ENCODE results near the gene VSIG10L2.
A peak's percentile ranks its signal among the peaks of the same experiment; 100 is the strongest.
"Not testable (repeated sequence)": the region's sequence is repeated elsewhere in the genome, so short reads cannot be mapped to it uniquely, and the experiment has no call there.

The VSIG10L2 gene

DNA sequence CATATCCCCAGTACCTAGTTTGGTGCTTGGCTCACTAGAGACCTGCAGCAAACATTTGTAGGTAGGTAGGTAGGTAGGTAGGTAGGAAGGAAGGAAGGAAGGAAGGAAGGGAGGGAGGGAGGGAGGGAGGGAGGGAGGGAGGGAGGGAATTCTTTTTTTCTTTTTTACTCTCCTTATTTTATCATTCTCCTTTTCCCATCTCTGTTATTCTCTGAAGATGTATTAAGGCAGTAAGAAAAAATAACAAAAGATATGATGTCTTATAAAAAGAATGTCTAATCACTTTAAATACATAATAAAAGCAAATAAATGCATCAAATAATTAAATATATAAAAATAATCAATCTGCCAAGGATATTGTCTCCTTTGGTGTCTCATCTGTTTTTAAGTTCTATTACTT lies 28.4 kb downstream of the VSIG10L2 start:
- no peak for DNase-seq

DNA sequence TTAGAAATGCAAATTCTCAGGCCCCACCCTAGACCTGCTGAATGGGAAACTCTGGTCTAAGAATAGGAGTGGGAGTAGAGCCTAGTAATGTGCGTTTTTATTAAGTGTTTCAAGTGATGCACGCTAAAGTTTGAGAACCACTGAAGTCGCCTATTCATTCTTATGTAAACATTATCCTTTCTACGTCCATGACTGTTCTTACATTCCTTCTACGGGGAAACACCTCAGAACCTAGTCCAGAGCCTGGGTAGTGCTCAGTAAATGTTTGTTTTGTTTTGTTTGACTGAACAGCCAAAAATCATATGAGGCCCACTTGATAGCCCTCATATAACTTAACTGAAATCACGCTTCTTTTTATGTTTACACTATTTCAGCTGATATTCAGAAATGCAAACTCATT lies 29.8 kb downstream of the VSIG10L2 start:
- no peak for DNase-seq

DNA sequence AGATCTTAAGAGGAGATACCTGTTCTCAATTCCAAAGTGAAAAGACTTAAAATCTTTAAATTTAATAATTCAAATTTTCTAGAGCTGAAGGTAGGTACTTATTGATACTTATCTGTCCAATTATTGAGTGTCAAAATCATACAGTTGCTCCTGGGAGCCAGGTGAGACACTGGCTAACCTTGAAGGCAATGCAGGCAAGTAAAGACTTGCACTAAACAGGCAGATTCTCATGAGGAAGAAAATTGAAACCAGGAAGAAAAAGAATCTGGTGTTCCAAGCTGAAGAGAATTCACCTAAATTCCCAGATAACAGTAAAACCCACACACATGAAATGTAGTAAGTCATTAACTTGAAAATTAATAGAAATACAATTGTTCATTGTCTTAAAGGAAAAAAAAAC lies 30.3 kb downstream of the VSIG10L2 start:
- DNase-seq, result no peak

- DNase-seq, result no peak
These were observed 31.5 kb downstream of the VSIG10L2 start for GRCh38 chr11:125977333-125977732.

DNA sequence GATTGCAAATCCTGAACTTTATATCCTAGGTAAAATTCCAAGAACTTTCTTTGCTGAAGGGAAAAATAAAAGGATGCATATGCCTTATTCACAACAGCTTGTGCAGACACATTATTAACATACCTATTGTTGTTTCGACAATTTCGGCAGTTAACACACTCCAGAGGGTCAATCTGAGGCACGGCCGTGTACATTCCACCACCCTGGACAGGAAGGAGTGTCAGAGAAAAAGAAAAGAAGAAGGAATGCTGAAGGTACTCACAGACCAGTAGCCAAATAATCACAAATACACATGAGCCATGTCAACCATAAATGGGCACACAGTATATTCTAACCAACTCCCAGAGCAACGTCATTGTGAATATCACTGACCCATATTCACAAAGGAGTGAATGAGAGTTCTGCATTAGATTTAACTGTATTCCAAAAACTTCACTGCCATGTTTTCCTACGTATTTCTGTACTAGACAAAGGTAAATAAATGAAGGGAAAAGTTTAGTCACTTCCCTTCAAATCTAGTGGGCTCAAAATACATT lies 32.4 kb downstream of the VSIG10L2 start:
- DNase-seq, result no peak

DNA sequence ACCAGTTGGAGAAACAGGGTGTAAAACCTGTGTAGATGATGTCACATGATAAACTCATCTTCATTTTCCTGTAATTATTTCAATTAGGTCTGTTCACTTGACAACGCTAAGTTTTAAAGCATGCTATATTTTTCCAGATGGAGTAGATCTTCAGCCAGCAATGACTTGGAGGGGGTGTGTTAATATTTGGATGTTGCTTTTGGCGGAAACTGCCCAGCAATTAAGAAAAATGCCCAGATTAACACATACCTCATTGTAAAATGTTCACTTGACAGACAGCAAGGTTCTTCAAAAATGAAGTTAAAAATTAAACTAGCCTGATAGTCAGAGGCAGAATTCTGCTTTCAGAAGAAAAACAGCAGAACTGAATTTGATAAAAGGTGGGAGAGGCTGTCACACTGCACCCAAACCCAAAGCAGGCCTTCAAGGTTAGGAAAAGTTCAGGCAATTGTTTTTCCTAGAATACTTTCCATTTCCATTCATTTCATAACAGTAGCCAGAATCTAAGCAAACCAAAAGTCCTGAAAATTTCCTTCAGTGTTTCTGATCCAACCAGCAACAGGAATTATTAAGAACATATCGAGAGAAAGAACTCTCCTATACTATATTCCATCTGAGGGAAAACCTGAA lies 33.0 kb downstream of the VSIG10L2 start:
- DNase-seq, result no peak

DNA sequence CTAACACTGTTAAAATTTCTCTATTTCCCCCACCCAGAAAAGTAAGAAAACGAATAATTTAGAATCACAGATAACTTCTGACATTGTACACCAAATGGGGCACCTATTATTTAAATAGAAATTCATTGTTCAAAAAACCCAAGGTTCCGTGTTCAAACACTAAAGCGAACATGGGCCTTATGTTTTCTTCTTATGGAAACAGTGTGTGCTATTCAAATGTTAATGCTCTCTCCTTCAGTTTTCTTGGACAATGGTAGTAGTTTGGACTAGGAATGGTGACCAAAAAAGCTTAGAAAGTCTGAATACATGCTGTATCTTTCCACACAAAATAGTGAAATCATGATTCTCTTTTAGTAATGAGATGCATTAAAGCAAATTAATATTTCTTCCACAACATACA lies 33.7 kb downstream of the VSIG10L2 start:
- no peak for DNase-seq

DNA sequence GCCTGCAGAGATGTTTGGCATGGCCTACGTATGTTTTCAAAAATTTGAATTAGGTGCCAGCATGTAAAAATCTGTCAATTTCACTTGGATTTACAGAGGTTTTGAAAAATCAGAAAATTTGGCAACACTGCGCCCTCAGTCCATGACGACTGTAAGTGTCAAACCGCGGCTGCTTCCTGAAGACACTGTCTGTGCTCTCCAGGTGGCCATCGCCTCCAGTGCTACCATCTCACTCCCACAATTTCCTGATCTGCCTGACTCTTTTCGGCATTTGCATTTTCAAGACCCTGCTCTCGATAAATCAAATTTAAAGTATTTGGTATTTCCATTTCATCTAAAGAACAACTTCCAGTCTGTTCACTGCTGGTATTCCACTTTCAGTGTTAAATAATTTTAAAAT lies 34.6 kb downstream of the VSIG10L2 start:
- no peak for DNase-seq

DNA sequence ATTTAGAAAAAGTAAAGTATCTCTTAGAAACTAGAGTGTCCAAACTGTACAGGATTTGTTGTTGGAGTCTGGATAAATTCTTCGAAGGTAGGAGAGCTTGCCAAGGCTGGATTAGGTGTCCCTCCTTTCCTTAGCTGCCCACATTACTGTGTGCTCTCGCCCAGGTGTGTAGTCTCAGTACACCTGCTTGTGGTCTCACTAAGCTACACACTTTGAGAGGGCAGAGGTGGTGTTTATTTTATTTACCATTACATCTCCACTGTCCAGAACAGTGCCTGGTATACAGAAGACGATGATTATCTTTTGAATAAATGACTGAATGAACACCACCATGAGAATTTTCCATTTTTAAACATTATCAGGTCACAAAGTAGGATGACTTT lies 36.5 kb downstream of the VSIG10L2 start:
- no peak for DNase-seq

- not testable (repeated sequence) for DNase-seq
These were observed 40.1 kb downstream of the VSIG10L2 start for GRCh38 chr11:125985956-125986355.

GRCh38 chr11:125987066-125987641 lies 41.3 kb downstream of the VSIG10L2 start:
- no peak for DNase-seq

DNA sequence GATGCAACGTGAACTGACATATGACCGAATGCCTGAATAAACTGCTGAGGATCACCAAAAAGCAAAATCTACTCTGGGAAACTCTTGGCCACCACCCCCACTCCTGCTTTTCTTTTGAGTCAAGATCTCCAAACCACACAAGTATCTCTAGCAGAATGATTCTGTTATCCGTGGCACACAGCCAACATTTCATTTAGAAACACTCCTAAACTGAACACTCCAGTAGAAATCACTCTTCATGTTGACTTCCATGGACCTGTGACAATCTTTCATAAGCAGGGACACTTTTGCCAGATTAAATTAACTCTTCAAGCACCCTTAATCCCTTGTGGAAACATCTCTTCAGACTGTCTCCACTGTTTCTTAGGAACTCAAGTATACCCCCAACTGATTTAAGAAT lies 44.4 kb downstream of the VSIG10L2 start:
- no peak for DNase-seq

GRCh38 chr11:125992893-125993292 lies 47.0 kb downstream of the VSIG10L2 start:
- DNase-seq, result no peak

- no peak for DNase-seq
These were observed 48.7 kb downstream of the VSIG10L2 start for GRCh38 chr11:125994509-125994908.

GRCh38 chr11:125995313-125995712 lies 49.5 kb downstream of the VSIG10L2 start:
- DNase-seq, result peak; percentile 24

GRCh38 chr11:125998267-125998666 lies 52.4 kb downstream of the VSIG10L2 start:
- DNase-seq, result no peak

GRCh38 chr11:125999234-125999880 lies 53.5 kb downstream of the VSIG10L2 start:
- no peak for DNase-seq

GRCh38 chr11:126002181-126002580 lies 56.3 kb downstream of the VSIG10L2 start:
- no peak for DNase-seq

Measured in stimulated activated CD4-positive, alpha-beta T cell treated with anti-CD3 and anti-CD28 coated beads, Interleukin-12 subunit alpha, Interleukin-12 subunit beta, amount 100 ng/mL, for 4 hours (primary cell).